ENCODE data around the gene THAP7.

Gene THAP7

DNA sequence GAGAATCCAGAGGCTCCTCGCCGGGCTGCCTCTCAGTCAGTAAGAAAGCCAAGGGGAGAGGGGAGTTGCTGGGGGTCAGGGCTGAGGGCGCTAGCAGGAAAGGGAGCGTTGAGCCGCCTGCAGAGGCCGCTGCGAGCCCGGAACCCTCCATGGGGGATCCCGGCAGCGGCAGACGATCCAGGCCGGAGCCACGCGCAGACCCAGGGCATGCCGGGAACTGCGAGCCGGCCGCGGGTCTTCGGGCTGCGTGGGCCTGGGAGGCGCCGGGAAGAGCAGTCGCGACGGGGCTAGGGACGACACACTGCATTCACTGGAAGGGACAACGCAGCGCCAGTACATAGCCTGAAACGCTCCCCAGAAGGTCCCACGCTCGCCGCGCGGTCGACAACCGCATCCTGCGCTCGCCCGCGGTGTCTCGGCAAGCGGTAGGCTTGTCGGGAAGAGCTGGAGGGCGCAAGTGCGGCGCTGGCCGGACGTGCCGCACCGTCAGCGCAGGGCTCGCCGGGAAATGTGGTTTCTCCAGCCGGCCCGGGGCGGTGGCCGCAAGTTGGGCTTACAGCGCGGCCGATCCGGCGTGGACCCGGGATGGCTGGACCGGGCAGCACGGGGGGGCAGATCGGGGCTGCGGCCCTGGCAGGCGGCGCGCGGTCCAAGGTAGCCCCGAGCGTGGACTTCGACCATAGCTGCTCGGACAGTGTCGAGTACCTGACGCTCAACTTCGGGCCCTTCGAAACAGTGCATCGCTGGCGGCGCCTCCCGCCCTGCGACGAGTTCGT is 19.9 kb downstream of the THAP7 start, which contains the start of gene LZTR1:
Gene LZTR1, plus strand, starts transcription at position 511 of the 776 bp plus-strand sequence. Its CDS starts 75 bp downstream, at position 586.
- Histone ChIP-seq H3K4me3 (peak within 1 kb of the TSS; percentile 91), H3K27ac (peak within 1 kb of the TSS; percentile 89 to 90)
- peak; percentile 84 for DNase-seq (ENCODE audit: low spot score)
- TF ChIP-seq, protein P1, sequence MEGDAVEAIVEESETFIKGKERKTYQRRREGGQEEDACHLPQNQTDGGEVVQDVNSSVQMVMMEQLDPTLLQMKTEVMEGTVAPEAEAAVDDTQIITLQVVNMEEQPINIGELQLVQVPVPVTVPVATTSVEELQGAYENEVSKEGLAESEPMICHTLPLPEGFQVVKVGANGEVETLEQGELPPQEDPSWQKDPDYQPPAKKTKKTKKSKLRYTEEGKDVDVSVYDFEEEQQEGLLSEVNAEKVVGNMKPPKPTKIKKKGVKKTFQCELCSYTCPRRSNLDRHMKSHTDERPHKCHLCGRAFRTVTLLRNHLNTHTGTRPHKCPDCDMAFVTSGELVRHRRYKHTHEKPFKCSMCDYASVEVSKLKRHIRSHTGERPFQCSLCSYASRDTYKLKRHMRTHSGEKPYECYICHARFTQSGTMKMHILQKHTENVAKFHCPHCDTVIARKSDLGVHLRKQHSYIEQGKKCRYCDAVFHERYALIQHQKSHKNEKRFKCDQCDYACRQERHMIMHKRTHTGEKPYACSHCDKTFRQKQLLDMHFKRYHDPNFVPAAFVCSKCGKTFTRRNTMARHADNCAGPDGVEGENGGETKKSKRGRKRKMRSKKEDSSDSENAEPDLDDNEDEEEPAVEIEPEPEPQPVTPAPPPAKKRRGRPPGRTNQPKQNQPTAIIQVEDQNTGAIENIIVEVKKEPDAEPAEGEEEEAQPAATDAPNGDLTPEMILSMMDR (IDR thresholded peaks at IDR 0.05): peak; percentile 23

DNA sequence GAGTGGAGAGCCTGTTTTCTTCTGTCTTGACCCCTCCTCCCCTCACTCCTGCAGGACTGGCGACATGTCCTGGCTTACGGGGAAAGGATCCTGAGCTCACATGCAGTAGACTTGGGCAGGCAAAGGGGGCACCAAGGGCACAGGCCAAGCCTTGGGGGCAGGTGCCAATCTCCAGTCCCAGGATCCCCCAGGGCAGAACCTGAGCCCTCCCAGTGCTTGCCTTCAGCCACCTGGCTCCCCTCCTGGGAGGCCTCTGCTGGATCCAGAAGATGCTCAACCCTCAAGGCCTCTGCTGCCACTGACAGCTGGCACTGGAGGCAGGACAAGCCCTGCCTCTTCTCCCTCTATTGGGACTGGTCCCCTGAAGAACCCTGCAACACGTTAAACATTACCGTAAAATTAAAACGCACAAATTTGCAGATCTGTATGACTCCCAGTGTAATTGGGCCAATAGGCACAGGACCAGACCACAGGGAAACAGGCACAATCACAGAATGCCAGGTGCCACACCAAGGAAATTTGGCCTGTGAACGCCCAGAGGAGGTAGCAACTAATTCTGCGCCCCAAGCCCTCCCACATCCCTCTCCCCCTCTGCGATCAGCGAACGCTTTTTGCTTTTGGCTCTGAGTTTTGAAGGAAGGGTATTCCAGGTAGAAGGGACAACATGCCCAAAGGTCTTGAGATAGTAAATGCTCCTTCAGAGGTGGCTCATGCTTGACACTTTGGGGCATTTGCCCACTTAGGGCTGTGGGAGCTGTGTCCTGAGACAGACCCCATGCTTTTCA is 20.8 kb downstream of the THAP7 start:
- TF ChIP-seq, protein P1 (IDR thresholded peaks at IDR 0.05): no peak
- H3K27ac ChIP-seq: peak overlapping the region; percentile 89 to 90
- peak overlapping the region; percentile 91 for H3K4me3 ChIP-seq
- no peak for DNase-seq (ENCODE audit: low spot score)

DNA sequence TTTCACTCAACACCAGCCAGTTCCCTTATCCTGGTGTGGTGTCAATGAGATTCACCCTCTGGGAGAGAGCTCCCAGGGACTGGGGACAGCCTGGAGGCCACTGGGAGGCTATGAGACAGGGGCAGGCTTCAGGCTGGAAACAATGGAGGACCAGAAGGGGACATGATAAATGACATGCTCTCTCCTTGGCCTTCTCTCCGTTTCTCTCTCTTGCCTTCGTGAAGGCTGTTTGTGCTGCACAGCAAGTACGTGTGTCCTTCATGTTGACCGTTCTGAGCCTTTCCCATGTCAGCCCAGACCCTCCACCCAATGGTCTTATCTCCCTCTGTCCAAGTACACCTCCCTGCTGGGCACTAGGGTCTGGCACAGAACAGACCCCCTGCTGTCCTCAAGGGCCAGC is 21.4 kb downstream of the THAP7 start:
- no peak for DNase-seq (ENCODE audit: low spot score)
- TF ChIP-seq, protein P1 (IDR thresholded peaks at IDR 0.05): no peak
- Histone ChIP-seq H3K4me3 (no peak overlapping the region), H3K27ac (no peak overlapping the region)

DNA sequence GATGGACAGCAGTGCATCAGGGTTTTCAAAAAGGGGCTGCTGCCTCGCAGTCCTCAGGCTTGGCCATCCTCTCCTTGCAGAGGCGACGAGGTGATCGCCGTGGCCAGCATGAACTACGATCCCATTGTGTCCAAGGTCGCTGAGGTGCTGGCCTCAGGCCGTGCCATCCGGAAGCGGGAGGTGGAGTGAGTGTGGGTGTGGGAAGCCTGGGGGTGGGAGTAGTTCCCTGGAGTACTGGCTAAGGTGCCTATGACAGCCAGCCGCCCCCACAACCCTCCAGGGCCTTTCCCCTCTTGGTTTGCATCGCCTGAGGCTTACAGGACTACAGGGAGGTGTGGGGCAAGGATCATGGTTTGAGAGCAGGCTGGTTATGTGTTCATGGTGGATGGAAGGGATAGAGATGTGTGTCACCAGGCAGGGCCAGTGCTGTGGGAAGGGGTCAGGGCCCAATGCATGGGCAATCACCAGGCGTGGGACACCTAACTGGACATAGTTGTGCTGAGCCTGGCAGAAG is 21.9 kb downstream of the THAP7 start:
- H3K4me3 ChIP-seq: peak overlapping the region; percentile 30
- TF ChIP-seq, protein P1 (IDR thresholded peaks at IDR 0.05): no peak
- no peak overlapping the region for H3K27ac ChIP-seq
- no peak for DNase-seq (ENCODE audit: low spot score)

DNA sequence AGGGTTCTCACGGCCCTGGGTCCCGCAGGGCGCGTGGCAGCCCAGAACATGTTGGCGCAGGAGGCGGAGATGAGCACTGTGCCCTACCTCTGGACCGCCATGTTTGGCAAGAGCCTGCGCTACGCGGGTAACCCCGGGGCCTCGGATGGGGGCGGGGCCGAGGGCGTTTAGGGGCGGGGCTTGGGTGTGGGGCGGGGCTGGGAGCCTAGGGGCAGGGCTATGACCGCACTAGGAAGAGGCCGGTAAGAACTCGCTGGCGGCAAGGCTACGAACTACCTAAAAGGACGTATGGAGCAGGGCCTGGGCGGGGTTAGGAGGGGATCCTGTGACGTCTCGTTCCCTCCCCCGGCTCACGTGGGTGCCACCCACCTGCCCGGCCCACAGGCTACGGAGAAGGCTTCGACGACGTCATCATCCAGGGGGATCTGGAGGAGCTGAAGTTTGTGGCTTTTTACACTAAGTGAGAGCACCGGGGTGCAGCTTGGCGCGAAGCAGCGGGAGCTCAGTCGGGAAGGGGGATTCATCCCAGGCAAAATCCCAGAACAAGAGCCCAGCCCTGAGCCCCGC is 22.6 kb downstream of the THAP7 start:
- TF ChIP-seq, protein P1 (IDR thresholded peaks at IDR 0.05): no peak
- H3K27ac ChIP-seq: no peak overlapping the region
- no peak for DNase-seq (ENCODE audit: low spot score)
- H3K4me3 ChIP-seq: peak overlapping the region; percentile 30

DNA sequence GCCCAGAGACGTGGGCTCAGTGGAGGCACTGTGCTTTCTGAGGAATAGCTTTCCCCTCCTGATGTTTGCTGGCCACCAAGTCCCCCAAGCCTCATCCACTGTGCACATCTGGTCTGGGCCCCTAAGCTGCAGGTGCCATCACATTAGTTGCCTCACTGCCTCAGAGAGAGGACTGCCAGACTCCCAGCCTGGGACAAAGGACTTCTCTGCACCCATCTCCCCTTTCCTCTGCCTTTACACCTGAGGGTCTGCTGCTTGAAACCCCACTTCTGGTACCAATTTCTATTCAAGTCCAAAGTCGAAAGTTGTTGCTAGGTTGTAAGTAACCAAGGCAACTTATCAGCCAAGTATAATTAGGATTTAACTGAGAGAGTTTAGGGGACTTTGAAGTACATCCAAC is 23.5 kb downstream of the THAP7 start:
- TF ChIP-seq, protein P1 (IDR thresholded peaks at IDR 0.05): no peak

More for the DNA sequence above, 23.5 kb downstream of the THAP7 start:
- Histone ChIP-seq H3K4me3 (no peak overlapping the region), H3K27ac (no peak overlapping the region)
- no peak for DNase-seq (ENCODE audit: low spot score)

Data from coronary artery (tissue), 2 donors.